ENCODE data around the gene CLK1.
"Not testable (repeated sequence)": the region's sequence is repeated elsewhere in the genome, so short reads cannot be mapped to it uniquely, and the experiment has no call there.

Gene CLK1

GRCh38 chr2:200850512-200851256, 13.8 kb downstream of the CLK1 start:
- FAIRE-seq: no peak

GRCh38 chr2:200847939-200848338, 16.5 kb downstream of the CLK1 start:
- FAIRE-seq: no peak

DNA sequence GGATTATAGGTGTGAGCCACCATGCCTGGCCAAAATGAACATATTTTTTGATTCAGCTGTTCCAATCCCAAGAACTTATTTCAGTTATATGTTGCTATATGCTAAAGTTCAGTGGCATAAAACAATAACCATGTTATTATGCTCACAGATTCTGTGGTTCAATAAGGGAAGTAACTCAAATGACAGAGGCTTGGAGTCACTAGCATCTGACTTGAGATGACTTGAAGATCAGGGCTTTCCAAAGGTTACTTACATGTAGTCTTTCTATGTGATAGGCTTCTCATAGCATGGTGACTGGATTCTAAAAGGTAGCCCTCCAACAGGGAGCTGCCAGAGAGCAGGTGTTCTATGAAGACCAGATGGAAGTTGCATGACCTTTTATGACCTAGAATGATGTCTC, 17.2 kb downstream of the CLK1 start:
- FAIRE-seq: no peak

- FAIRE-seq: no peak
Observed at GRCh38 chr2:200845669-200846325, 18.7 kb downstream of the CLK1 start.

GRCh38 chr2:200845194-200845593, 19.3 kb downstream of the CLK1 start:
- no peak for FAIRE-seq

DNA sequence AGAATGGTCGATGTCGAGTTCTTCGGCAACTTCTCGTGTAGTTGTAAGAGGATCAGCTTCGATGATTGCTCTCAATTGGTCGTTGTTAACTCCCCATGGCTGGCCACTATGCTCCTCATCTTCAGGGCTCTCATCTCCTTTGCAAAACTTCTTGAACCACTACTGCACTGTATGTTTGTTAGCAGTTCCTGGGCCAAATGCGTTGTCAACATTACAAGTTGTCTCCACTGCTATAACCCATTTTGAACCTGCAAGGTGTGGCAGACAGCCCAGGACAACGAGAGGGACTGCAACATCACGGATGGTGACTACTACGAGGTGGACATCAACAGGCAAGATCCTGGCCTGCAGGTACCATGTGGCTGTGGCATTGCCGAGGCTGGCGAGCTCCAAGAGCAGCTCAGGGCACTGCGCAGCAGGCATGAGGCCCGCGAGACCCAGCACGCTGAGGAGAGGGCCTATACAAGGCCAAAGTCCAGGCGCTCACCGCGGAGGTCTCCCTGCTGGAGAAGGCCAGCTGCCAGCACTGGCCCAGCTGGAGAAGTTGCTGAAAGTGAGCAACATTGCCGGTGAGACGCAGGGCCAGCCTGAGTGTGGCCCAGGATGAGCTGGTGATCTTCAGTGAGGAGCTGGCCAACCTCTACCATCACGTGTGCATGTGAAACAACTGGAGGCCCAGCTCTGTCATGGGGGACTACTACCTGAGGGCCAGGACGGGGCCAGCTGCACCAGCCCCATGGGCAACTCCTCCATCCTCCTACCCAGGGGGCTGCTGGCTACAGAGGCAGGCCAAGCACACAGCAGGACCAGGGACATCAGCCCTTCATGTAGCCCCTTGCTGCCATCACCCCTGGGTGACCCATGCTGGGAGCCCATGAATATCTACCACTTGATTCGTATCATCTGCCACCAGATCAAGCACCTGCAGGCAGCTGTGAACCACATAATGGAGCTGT, 20.2 kb downstream of the CLK1 start:
- no peak for FAIRE-seq

- no peak for FAIRE-seq
Observed at GRCh38 chr2:200839513-200839912, 24.9 kb downstream of the CLK1 start.

DNA sequence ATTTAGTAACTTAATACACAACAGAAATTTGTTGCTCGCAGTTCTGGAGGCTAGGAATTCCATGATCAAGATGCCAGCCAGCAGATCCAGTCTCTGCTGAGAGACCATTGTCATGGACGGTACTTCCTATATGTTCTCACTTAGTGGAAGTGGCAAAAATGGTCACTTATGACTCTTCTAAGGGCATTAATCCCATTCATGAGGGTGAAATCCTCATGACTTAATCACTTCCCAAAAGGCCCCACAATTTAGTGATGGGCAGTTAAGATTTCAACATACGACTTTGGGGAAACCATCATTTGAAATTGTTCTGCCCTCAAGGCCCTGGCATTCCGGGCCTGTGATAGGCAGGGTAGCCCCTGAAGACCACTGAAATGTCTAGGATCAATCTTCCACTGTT, 29.8 kb downstream of the CLK1 start:
- FAIRE-seq: no peak

DNA sequence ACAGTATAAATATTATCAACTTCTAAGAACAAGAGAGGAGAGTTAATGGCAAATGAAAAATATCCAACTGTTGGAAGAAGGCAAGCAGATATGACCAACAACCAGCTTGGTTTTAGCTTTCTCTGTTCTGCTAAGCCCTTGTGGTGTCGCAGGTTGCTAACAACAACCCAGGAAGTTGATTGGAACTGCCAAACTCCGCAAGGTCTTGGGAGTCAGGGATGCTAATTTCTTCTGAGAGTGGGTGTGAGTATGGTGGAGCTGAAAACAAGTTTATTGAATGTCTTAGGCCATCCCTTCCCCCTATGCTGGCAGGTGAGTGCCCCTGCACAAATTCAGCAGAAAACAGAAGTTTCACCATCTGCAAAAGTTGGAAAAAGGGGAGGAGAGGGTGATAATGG, 35.2 kb downstream of the CLK1 start:
- no peak for FAIRE-seq

GRCh38 chr2:200828572-200829257, 35.7 kb downstream of the CLK1 start:
- FAIRE-seq: no peak

DNA sequence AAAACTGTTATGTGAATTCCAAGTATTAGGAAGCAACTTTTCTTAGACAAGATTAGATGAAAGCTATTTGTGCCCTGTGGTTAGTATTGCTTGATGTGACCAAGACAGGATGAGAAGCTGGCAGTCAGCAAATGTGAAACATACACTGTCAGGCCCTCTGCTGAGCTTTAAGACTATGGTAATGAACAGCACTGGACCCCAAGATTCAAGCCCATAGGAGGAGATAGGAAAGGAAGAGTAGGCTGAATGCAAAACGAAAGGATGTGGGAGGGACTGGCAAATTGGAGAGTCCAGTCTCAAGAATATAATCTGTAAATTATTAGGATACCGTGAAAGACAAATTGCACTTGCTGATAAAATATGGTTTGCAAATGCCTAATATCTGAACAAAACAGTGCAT, 36.4 kb downstream of the CLK1 start:
- no peak for FAIRE-seq

DNA sequence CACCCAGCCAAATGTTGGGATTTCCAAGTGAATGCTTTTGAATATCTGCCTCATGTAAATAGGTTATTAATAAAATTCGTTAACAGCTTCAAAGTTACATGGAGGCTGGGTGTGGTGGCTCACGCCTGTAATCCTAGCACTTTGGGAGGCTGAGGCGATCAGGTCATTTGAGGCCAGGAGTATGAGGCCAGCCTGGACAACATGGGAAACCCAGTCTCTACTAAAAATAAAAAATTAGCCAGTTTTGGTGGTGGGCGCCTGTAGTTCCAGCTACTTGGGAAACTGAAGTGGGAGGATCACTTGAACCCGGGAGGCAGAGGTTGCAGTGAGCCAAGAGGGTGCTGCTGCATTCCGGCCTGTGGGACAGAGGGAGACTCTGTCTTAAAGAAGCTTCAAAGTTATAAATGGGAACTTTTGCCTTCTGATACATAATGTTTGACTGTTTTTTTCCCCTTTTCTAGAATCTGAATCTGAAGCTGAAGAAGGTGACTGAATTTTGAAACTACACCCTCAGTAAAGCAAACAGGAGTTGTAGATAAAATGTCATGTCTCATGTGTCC, 42.7 kb downstream of the CLK1 start:
- FAIRE-seq: no peak

DNA sequence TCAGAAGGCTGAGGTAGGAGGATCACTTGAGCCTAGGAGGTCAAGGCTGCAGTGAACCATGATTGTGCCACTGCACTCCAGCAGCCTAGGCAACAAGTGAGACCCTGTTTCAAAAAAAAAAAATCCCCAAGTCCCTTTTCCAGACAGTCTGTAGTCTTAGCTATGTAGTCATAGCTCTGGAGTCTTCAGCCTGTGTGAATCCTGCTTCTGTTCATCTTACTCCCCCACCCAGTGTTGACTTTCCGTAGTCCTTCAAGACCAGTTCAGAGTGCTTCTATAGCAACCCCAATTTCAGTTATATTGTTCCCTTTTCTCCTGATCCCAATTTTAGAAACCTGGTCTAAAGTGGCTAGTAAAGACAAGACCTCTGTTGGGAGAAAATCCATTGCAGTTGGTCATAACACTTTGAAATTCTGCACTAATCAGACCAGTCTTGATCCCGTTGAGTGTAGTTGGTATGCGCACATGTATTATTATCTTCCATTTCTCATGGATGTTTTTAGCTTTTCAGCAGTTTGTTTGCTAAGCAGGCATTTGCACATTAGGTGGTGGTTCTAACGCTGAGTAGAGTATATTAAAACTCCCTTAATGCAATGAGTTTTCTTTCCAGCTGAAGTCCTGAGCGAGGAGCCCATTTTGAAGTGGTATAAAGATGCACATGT, 43.8 kb downstream of the CLK1 start:
- FAIRE-seq: no peak

DNA sequence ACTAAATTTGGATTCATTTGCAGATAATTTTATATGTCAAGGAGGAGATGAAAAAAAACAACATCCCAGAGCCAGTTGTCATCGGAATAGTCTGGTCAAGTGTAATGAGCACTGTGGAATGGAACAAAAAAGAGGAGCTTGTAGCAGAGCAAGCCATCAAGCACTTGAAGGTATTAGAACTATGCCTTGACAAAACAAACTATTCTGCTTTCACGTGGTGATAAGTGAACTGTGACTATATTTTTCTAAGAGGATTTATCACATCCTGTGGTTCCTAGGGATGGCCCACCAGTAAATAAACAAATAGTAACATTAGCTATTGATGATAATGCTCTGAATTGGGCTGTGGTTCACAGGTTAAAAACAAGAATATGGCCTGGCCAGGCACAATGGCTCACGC, 45.7 kb downstream of the CLK1 start:
- not testable (repeated sequence) for FAIRE-seq

DNA sequence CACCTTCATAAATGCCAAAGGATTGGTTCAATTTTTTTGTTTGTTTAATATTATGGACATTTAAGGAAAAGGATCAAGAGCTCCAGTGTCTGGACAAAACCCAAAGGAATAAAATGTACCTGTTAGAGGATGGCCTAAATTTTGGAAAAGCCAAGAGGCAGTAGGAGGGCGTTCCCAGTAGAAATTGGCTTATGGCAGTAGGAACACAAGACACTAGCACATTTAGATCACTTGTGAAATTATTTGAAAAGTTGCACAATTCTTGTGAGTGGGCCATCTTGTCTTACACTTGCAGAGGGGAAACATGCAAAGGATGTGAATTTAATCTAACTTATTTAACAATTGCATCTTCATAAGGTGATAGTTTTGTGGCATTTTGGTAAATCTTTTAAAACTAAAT, 49.5 kb downstream of the CLK1 start:
- no peak for FAIRE-seq

GRCh38 chr2:200814276-200814815, 50.1 kb downstream of the CLK1 start:
- FAIRE-seq: no peak

DNA sequence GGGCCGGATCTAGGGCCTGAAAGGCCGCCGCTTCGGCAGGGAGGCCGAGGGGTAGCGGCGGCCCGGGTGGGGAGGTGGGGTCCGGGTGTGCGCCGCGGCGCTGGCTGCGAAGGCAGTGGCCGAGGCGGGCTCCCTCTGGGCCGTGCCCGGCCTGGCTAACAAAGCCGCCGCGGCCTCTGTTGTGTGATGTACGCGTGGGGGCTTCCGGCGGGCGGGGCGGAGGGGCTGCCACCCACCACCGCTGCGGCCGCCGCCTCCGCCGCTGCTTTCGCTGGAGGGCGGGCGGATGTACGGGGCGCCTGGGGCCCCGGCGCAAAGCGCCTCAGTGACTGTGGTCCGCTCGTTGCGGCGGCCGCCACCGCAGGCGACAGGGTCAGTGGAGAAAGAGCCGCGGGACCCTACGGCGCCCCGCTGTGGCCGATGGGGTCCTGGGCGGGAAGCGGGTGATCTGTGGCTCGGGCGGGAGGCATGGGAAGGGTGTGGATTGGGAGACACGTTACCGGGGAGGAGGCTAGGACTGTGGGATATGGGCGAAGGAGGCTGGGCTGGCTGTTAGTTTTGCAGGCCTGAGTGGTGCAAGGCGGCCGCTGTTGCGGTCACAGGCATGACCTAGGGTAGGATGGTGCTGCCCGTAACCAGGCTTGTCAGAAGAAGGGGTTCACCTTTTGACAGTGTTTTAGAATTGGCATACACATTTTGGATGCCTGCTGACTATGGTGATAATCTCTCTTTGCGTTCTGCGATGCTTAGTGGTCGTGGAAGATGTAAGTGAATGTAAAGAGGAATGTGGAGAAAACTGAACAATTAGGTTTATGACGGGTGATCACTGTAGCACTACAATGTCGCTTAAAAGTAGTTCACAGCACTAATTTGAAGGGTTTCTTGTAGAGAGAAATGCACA, 52.1 kb downstream of the CLK1 start:
- FAIRE-seq: no peak

- FAIRE-seq: peak; percentile 83
Observed at GRCh38 chr2:200811333-200812121, 52.9 kb downstream of the CLK1 start, which contains the start of gene BZW1. BZW1 (plus strand) TSS chr2:200811910; CDS start chr2:200813218, 1,308 bp downstream.

DNA sequence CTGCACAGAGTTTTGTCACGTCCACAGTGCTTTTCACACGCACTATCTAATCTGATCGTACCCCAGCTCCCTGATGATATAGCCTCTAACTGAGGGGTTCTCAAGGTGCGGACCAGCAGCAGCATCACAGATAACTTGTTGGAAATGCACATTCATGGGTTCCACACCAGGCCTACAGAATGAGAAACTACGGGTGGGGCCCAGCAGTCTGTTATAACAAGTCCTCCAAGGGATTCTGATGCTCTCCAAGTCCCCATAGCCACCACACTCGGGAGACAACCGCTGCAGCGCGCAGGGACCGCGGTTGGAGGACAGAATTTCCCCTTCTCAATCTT, 53.5 kb downstream of the CLK1 start:
- no peak for FAIRE-seq
